Endothelial cell of umbilical vein (primary cell): ENCODE data around the gene RBBP5. TPM values are rescaled to one million over a fixed set of nuclear protein-coding genes. Genes with fewer than 3 reads are reported as not detected.

ENCODE experiments used
- Bru-seq: library from RNA; stranded (reverse); fragments of 400-500 nt; gene quantifications from one replicate; lab custom pipeline; 2021; lab: Mats Ljungman, UMichigan
- BruChase-seq, 2 experiments: library from RNA; stranded (reverse); fragments of 400-500 nt; gene quantifications; one replicate each; lab custom pipeline; 2021; lab: Mats Ljungman, UMichigan
- BruUV-seq: library from RNA; stranded (reverse); fragments of 400-500 nt; replicated peaks from 2 replicates; lab custom pipeline; 2021; lab: Mats Ljungman, UMichigan
- CTCF ChIA-PET: fragments of 300-600, 350-600 bp; sonication (Branson Sonifier 250); formaldehyde crosslinking; loops from one replicate; lab custom pipeline; 2021; ENCODE audit warnings: antibody characterized with exemption, inconsistent platforms; lab: Charles Lee
- POLR2A ChIA-PET: fragments of 300-600, 350-600 bp; sonication (Branson Sonifier 250); formaldehyde crosslinking; loops from one replicate; lab custom pipeline; 2021; ENCODE audit warnings: antibody characterized with exemption, inconsistent platforms; lab: Charles Lee
- DNase-seq: peaks from one replicate; pipeline ENCODE4 v3.0.0-alpha.2; 2011; ENCODE audit warnings: low read depth, low spot score
- FAIRE-seq: peaks from 2 replicates; lab custom pipeline; 2011; peaks lifted over from hg19 to GRCh38; lab: Jason Lieb, UNC
- H2AFZ ChIP-seq: 2 replicates; pipeline ENCODE4 v1.6.0; 2012; ENCODE audit warnings: low read depth, low read length, control low read depth, inconsistent platforms
- H3K27ac ChIP-seq: 2 replicates; pipeline ENCODE4 v1.5.1; 2011; ENCODE audit warnings: low read depth, mild to moderate bottlenecking, control low read depth, low read length, moderate library complexity; ENCODE audit not compliant: insufficient read depth
- H3K27me3 ChIP-seq, 2 experiments: 2 replicates each; pipeline versions ENCODE4 v1.6.0 to v1.6.1; 2011; ENCODE audit warnings: low read length in 2 of 2, mixed read lengths in 1 of 2; ENCODE audit not compliant: control insufficient read depth in 2 of 2, insufficient read depth in 2 of 2
- H3K36me3 ChIP-seq, 2 experiments: 2 replicates in 1 of 2; 3 replicates in 1 of 2; pipeline ENCODE4 v1.5.1; 2011; ENCODE audit warnings: low read length in 2 of 2, mild to moderate bottlenecking in 1 of 2, moderate library complexity in 1 of 2; ENCODE audit not compliant: control insufficient read depth in 2 of 2, insufficient read depth in 2 of 2; ENCODE audit errors: extremely low read depth in 1 of 2
- H3K4me1 ChIP-seq: 3 replicates; pipeline ENCODE4 v1.5.1; 2011; ENCODE audit warnings: mild to moderate bottlenecking, low read length; ENCODE audit not compliant: control insufficient read depth, insufficient read depth; ENCODE audit errors: extremely low read depth
- H3K4me2 ChIP-seq: 2 replicates; pipeline ENCODE4 v1.6.1; 2011; ENCODE audit warnings: low read length, control low read depth, mixed read lengths; ENCODE audit not compliant: insufficient read depth
- H3K4me3 ChIP-seq, 3 experiments: fragments of 200-600 bp in 1 of 3; sonication (generic), shearing (Covaris generic) in 1 of 3; replicated peaks in 1 of 3; 2 replicates each; pipeline ENCODE4 v1.5.1; 2011 to 2016; ENCODE audit warnings: control low read depth in 3 of 3, low read length in 3 of 3, mild to moderate bottlenecking in 2 of 3, inconsistent platforms in 1 of 3, low read depth in 1 of 3, moderate library complexity in 1 of 3; ENCODE audit not compliant: insufficient read depth in 1 of 3
- H3K79me2 ChIP-seq: 2 replicates; pipeline ENCODE4 v1.6.0; 2012; ENCODE audit warnings: low read length, inconsistent platforms; ENCODE audit not compliant: control insufficient read depth, insufficient read depth
- H3K9ac ChIP-seq: replicated peaks from 2 replicates; pipeline ENCODE3; 2011; ENCODE audit warnings: low read length, control low read depth; ENCODE audit not compliant: insufficient read depth; ENCODE audit errors: extremely low read depth
- H3K9me1 ChIP-seq: replicated peaks from 3 replicates; pipeline ENCODE4 v1.6.0; 2011; ENCODE audit warnings: mild to moderate bottlenecking, low read length; ENCODE audit not compliant: control insufficient read depth, insufficient read depth; ENCODE audit errors: extremely low read depth
- H3K9me3 ChIP-seq: replicated peaks from 2 replicates; pipeline ENCODE4 v1.5.1; 2012; ENCODE audit warnings: low read length, inconsistent platforms; ENCODE audit not compliant: control insufficient read depth, insufficient read depth
- H4K20me1 ChIP-seq: replicated peaks from 2 replicates; pipeline ENCODE3; 2011; ENCODE audit warnings: mild to moderate bottlenecking, low read length; ENCODE audit not compliant: control insufficient read depth, insufficient read depth; ENCODE audit errors: extremely low read depth
- CTCF ChIP-seq, 2 donors: IDR thresholded peaks; 1 replicate in 1 of 2; 2 replicates in 1 of 2; pipeline ENCODE4 v1.5.1; 2011; ENCODE audit warnings: low read length in 2 of 2, mild to moderate bottlenecking in 2 of 2, moderate library complexity in 2 of 2, control low read depth in 1 of 2, inconsistent platforms in 1 of 2, low read depth in 1 of 2; ENCODE audit not compliant: insufficient read depth in 1 of 2; ENCODE audit errors: extremely low read depth in 1 of 2
- EZH2 ChIP-seq: IDR thresholded peaks from 2 replicates; pipeline ENCODE4 v1.6.1; 2012; ENCODE audit warnings: borderline replicate concordance, low read depth, mild to moderate bottlenecking, moderate library complexity, low read length, inconsistent platforms; ENCODE audit not compliant: severe bottlenecking
- FOS ChIP-seq: IDR thresholded peaks from 2 replicates; pipeline ENCODE4 v1.6.1; 2011; ENCODE audit warnings: mild to moderate bottlenecking, low read length, moderate library complexity, borderline replicate concordance; ENCODE audit not compliant: insufficient read depth
- GATA2 ChIP-seq: IDR thresholded peaks from 2 replicates; pipeline ENCODE4 v1.7.0; 2011; ENCODE audit warnings: low read depth, mild to moderate bottlenecking, moderate library complexity, mixed read lengths, low read length; ENCODE audit not compliant: insufficient read length, insufficient read depth
- JUN ChIP-seq: IDR thresholded peaks from 2 replicates; pipeline ENCODE4 v1.6.1; 2011; ENCODE audit warnings: borderline replicate concordance, low read depth; ENCODE audit not compliant: insufficient read length, insufficient read depth
- MAX ChIP-seq: IDR thresholded peaks from 2 replicates; pipeline ENCODE4 v1.6.1; 2011; ENCODE audit not compliant: insufficient read depth, insufficient read length
- MYC ChIP-seq: IDR thresholded peaks from one replicate; pipeline ENCODE4 v1.6.1; 2011; ENCODE audit warnings: mild to moderate bottlenecking, low read depth, low read length
- POLR2A ChIP-seq: IDR thresholded peaks from 2 replicates; pipeline ENCODE4 v1.6.1; 2012; ENCODE audit warnings: low read depth, mild to moderate bottlenecking, control low read depth, low read length
- POLR2AphosphoS5 ChIP-seq: IDR thresholded peaks from 2 replicates; pipeline ENCODE4 v1.6.1; 2012; ENCODE audit warnings: low read depth, mild to moderate bottlenecking, control low read depth, low read length, moderate library complexity; ENCODE audit not compliant: insufficient read depth
- dilution Hi-C: fragments of 300-500 bp; cut with MboI; formaldehyde crosslinking; loops from one replicate; pipeline ENCODE4 v1.15.0; 2019; ENCODE audit warnings: low sequenced_read_pairs; ENCODE audit not compliant: extremely low pct_ligation_motif_present
- intact Hi-C: fragments of 100-400 bp; cut with micrococcal nuclease; formaldehyde crosslinking; loops from one replicate; pipeline ENCODE4 v1.10.0; 2022
- long read RNA-seq: library from polyadenylated mRNA; stranded (forward); transcript quantifications from one replicate; pipeline ENCODE4 v2.0.0, GENCODE V29; 2021
- polyA minus RNA-seq, 3 experiments: library from RNA; depleted of rRNA, polyadenylated mRNA; stranded (reverse); fragments of >200 nt; gene quantifications; 1 replicate in 1 of 3; 2 replicates in 2 of 3; pipeline ENCODE4 v1.2.3, GENCODE V29; 2011
- polyA plus RNA-seq, 4 experiments: library from polyadenylated mRNA; depleted of rRNA in 3 of 4; stranded (reverse) in 3 of 4; unstranded in 1 of 4; fragments of >200 nt; gene quantifications; 2 replicates each; pipeline versions ENCODE4 v1.2.1 to v1.2.3, GENCODE V29; 2011 to 2012; ENCODE audit warnings: missing spikeins in 1 of 4
- total RNA-seq: library from RNA; stranded (reverse); gene quantifications from 2 replicates; pipeline ENCODE4 v1.2.3, GENCODE V29; 2021

The RBBP5 gene
- total RNA-seq (14.2 and 15.6 TPM in 2 replicates), polyA plus RNA-seq (4.5 and 5.8 TPM in 2 replicates), polyA minus RNA-seq (15.2 and 22.1 TPM in 2 replicates), Bru-seq, nascent RNA (percentile 80 among the genes with signal in this experiment), BruChase-seq, experiment 1, labeled RNA remaining after a 6-hour chase (percentile 84 among the genes with signal in this experiment), BruChase-seq, experiment 2, labeled RNA remaining after a 2-hour chase (percentile 83 among the genes with signal in this experiment)
- 6.3 and 7.0 TPM in 2 replicates for polyA plus RNA-seq (2011; cell fraction: cytosol; rRNA removed)
- 4.5 and 6.1 TPM in 2 replicates for polyA plus RNA-seq (2011; cell fraction: nucleus; rRNA removed)
- polyA plus RNA-seq (2012) = 8.4 and 12.0 TPM in 2 replicates
- 21.1 TPM for polyA minus RNA-seq (2011; cell fraction: cytosol; rRNA and poly(A)+ RNA removed)
- 5.9 and 7.1 TPM in 2 replicates for polyA minus RNA-seq (2011; cell fraction: nucleus; rRNA and poly(A)+ RNA removed)
- long read RNA-seq, full-length matches to known transcripts = 11 of 19 reads
- long read RNA-seq, partial matches to known transcripts = 4 of 19 reads
- long read RNA-seq, other reads (novel, unspliced or antisense) = 4 of 19 reads

- POLR2A ChIA-PET = interaction anchor here (1.1 to 1.3 kb wide), 2 partner anchors 12 to 605 kb away, joined by 3 to 4 read pairs; partner anchors contain the start of gene MDM4
Measured at GRCh38 chr1:205121660-205122488, at the start of gene RBBP5. RBBP5 (minus strand) TSS chr1:205121978; CDS start chr1:205121873, 105 bp downstream.

More at GRCh38 chr1:205121660-205122488, at the start of gene RBBP5:
- Histone ChIP-seq H3K4me3 (peak within 1 kb of the TSS; percentile 52 to 90 (median 72)), H3K4me2 (peak within 1 kb of the TSS; percentile 97), H3K9me1 (no peaks in the 10 kb centered on the region), H4K20me1 (no peaks in the 10 kb centered on the region), H2AFZ (peak within 1 kb of the TSS; percentile 88), H3K79me2 (peaks cover 37% of the 10 kb centered on the region), H3K27me3 (no peaks in the 10 kb centered on the region), H3K9ac (peak within 1 kb of the TSS; percentile 95), H3K4me1 (peaks cover 12% of the 10 kb centered on the region), H3K27ac (peak within 1 kb of the TSS; percentile 91), H3K36me3 (no peaks in the 10 kb centered on the region), H3K9me3 (no peaks in the 10 kb centered on the region)
- no TSS peak for BruUV-seq
- CTCF ChIA-PET = interaction anchor here (0.7 to 5.5 kb wide), 11 partner anchors 20 to 145 kb away, joined by 3 to 54 read pairs (median 3); partner anchors contain the start of gene TMCC2
- FAIRE-seq = peak; percentile 98
- peak; percentile 72 for TF ChIP-seq POLR2AphosphoS5
- peak; percentile 19 for TF ChIP-seq FOS
- TF ChIP-seq CTCF (IDR thresholded peaks at IDR 0.05; ENCODE audit: extremely low read depth in 1 of 2, insufficient read depth in 1 of 2, low read depth in 1 of 2, low read length in 2 of 2) = peak; percentile 71 to 77
- TF ChIP-seq JUN = no peak
- TF ChIP-seq POLR2A = peak; percentile 85
- peak; percentile 51 for TF ChIP-seq MAX
- TF ChIP-seq GATA2 = no peak
- TF ChIP-seq MYC = peak; percentile 59
- TF ChIP-seq EZH2 = no peak
- peak; percentile 98 for DNase-seq
- intact Hi-C loops = loop anchor here (1.0 kb wide), 5 partner anchors 19 to 134 kb away; partner anchors contain the start of genes DSTYK and TMCC2
- dilution Hi-C loops = no loop called here
